ENCODE results near the gene DAB1.
"Not testable (repeated sequence)": the region's sequence is repeated elsewhere in the genome, so short reads cannot be mapped to it uniquely, and the experiment has no call there.

DAB1 gene

DNA sequence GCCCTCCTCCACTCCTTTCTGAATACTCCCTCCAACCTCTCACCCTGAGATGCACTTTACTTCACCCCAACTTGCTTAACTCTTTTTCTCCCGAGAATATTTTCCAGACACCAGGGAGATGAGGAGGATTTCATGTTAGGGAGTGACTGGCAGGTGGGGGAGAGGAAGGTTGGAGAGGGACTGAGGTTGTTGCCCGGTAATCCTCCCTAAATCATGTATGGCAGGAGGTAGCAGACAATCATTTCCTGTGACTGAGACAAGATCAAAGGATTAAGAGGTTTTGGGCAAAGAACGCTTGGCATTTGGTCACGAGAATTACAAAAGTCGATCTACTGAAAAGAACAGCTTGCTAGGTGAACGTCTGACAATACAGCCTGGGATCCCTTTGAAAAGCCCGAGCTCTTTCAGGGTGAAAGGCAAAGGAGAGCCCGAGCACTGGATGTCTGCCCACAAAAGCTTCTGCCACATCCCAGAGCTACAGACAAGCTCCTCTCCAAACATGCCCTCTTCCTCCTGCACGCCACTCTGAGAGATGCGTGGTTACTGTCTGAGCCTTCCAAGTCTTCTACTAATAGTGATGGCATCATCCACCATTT, 154.1 kb downstream of the DAB1 start:
- no peak for DNase-seq

DNA sequence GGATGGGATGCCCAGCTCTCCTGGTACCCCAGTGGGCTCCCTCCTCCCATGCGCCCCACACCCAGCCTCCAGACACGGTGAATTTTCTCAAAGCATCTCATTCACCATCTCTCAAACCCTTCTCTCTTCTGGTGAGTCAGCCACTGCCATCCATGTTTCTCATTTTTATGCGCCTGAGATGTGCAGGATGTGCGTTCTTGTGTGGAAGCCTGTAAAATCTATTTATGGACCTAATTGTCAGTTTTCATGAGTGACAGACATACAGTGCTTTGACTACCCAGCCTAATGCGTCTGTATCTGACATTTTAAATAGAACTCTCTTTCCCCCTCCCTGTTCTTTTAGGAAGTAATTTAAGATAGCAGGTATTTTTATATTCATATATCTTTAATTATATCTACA, 158.8 kb downstream of the DAB1 start:
- DNase-seq = no peak

- DNase-seq = no peak
Measured at GRCh38 chr1:57262472-57262871, 161.4 kb downstream of the DAB1 start.

DNA sequence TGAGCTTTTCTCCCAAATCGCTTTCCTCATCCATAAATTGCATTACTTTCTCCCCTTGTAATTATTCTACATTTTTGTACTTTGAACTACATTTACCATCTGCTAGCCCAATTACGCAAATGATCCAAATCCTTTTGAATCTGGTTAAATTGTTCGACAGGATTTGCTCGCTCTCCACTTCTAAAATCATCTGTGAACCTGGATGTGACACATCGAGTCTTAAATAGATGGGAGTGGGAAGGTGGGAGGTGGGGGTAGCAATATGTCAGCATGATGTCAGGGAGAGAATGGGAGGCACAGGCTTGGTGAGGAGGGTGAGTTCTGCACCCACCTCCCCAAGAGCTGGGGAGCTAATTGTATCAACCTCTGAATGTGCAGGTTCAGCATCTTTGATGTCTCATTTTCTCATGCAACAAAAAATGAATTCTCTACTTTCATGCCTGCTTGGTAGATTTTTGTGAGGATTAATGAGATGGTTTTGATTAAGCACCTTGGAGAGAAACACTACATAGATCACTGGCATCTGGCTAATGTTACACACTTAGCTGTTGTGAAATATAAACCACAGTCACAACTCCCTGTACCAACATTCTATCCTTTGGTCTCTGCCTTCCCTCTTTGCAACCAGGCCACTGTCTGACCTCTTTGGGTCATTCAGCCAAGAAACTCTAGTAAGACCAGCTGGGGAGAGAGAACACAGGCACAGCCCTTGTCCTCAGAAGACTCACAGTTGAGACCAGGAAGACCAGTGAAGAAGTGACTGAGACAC, 165.1 kb downstream of the DAB1 start:
- no peak for DNase-seq

GRCh38 chr1:57255945-57256344, 167.9 kb downstream of the DAB1 start:
- no peak for DNase-seq

DNA sequence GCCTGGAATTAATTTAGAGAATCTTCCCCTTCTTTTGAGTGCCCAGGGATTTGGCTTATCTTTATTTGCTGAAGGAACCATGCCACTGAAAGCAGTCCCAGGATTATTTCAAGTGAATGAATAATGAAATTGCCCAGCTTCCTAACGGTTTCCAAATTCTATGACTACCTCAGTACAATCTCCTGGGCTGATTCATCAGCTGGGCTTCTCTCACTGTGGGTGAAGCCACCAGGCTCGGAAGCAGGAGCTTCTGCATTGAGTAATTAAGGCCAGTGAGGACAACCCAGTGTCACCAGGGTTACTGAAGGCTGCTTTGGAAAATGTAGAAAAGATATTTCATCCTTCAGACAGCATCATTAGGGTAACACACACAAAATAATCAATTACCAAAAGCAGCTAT, 169.8 kb downstream of the DAB1 start:
- DNase-seq = no peak

DNA sequence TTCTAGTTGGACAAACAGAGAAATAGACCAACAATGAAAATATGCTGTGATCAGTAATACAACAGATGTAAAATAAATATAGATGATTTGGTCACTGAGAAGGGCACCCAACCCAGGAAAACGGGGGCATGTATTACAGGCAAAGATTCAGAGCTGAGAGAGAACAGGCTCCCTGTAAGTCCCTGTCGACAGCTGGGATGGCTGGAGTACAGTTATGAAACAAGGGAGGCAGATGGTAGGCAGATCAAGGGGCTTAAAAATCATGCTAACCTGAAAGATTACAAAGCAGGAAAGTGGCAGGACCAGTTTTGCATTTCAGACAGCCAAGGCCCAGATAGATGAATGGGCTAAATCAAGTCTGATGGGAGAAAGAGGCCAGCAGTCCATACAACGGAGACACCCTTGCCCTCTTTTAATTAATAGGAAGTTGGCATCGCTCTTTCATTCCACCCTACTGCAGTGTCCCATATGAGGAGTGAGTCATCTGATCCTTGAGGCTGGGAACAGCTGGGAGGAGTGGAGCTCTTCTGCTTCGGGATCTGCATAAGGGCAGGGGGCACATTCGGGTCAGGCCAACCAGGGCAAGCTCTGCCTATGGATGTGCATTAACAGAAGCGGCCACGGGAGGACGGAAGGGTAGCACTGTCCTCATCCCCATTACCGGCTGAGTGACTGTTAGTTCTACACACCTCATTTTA, 171.1 kb downstream of the DAB1 start:
- no peak for DNase-seq

GRCh38 chr1:57250021-57250420, 173.8 kb downstream of the DAB1 start:
- no peak for DNase-seq

DNA sequence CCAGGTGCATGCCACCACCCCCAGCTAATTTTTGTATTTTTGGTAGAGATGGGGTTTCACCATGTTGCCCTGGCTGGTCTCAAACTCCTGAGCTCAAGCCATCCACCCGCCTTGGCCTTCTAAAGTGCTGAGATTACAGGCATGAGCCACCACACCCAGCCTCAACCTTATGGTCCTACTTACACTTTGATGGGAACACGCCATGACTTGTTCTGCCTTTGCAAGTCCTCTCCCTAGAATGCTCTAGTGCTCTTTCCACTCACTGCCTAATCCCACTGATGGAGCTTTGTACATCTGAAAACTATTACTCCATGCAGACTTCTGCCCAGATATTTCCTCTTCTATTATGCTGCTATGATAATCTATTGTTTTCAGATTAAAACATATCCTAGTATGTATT, 174.3 kb downstream of the DAB1 start:
- DNase-seq = no peak

DNA sequence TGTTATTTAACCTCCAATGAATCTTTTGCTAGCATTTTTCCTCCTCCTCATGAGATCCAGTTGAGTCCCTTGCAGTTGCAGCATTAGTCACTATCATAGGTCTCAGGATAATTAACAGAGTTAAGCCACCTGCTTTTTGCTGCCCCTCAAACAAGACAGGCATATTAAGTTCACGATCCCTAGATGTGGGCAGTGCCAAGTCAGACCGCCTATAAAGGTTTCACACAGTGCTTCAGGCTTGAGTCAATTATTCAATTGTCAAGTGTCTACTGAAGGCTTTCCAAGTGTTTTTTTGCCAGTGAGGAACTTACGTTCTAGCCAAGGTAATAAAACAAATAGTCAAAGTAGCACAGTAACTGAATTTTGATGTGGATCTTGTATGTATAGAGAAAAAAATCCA, 175.0 kb downstream of the DAB1 start:
- no peak for DNase-seq

DNA sequence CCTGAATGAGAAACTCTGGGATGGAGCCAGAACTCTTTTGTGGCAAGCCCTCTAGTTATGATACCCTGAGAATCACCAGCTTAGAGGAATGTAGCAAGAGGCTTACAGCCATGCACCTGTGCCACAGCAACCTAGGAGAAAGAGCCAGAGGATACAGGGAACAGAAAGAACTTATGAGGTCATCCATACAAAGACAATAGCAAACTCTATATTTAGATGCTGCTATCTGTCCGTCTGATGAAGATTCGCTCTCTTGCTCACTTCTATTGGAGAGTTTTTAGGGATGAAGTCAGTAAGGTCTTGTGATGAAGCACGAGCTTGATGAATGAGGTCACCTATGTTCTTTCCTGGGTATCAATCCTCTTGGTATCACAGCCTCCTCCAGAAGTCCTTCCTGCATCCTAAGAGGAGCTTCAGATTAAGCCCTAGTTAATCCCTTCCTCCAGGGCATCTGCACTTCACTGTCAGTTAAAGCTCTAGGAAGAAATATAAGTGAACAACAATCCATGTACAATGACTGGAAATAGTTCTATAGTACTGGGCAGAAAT, 185.6 kb downstream of the DAB1 start:
- no peak for DNase-seq

- no peak for DNase-seq
Measured at GRCh38 chr1:57235730-57236510, 187.9 kb downstream of the DAB1 start.

GRCh38 chr1:57234459-57234858, 189.4 kb downstream of the DAB1 start:
- no peak for DNase-seq

- DNase-seq = no peak
Measured at GRCh38 chr1:57232500-57232899, 191.4 kb downstream of the DAB1 start.

GRCh38 chr1:57229998-57230397, 193.9 kb downstream of the DAB1 start:
- DNase-seq = no peak

GRCh38 chr1:57229076-57229475, 194.8 kb downstream of the DAB1 start:
- DNase-seq = no peak

DNA sequence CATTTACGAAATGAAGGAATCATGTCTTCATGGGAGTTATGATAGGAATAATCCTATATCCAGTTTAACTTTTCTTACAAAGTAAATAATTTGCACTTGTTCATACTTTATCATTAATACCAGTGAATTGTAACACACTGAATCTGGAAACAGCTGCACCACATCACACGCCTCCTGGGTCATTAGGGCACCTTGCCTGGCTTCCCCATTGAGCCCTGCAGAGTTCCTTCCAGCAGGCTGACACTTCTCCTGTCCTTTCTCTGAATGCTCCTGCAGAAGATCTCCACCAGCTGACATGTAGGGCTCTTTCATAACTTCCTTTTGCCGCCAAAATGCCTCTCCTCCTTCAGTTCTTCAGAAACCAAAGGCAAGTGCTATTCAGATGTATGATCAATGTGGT, 201.1 kb downstream of the DAB1 start:
- no peak for DNase-seq

DNA sequence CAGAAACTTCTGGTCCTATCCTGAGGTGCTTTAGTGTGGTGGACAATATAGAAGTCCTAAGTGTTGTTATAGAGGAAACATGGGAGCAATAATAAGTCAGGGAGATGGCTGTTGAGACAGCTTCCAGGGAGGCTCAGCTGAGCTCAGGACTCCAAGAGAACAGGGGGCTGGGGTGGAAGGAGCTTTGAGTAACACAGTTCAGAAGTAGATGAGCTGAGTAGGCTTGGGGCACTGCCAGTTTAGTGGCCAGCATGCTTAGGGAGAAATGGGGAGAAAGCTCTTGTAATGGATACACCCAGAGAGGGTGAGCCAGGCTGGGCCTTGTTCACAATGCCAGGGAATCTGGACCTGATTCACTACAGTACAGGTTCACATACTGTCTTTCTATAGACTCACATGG, 201.6 kb downstream of the DAB1 start:
- DNase-seq = no peak

GRCh38 chr1:57220905-57221304, 203.0 kb downstream of the DAB1 start:
- not testable (repeated sequence) for DNase-seq

DNA sequence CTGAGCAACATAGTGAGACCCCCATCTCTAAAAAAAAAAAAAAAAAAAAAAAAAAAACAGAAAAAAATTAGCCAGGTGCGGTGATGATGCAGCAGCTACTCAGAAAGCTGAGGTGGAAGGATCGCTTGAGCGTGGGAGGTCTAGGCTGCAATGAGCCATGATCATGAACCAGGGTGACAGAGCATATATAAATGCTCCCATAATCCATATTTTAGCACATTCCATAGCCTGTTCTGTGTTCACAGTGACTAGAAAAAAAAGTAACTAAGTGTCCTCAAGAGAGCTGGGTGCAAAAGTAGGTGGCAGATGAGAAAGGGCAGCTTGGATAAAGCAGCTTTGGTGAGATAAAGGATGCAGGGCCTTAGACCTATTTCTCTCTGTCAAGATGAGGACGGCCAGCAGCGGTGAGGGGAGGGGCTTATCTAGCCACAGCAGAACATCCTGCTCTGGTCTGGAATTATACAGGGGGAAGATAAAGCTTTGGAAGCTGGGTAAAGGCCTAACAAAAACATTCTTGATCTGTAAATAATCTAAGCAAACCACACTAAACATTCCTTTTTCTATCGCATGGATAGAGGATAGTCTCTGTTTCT, 205.3 kb downstream of the DAB1 start:
- no peak for DNase-seq

DNA sequence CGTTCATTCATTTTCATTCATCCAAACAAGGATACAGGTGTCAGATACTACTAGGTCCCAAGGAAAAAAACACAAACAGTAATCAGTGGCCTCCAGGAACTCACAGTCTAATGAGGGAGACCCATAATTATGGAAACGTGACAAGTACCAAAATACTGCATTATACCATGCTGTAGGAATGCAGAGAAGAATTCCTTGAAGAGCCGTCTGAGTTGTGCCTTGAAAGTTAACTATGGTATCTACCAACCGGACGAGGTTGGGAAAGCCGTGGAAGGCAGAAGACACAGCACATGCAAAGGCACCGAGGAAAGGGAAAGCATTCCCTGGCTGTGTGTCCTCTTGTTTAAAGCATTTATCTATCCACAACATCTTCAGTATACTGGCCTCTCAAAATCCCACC, 206.0 kb downstream of the DAB1 start:
- no peak for DNase-seq

- DNase-seq = no peak
Measured at GRCh38 chr1:57214951-57215575, 208.8 kb downstream of the DAB1 start.

All from SIG-M5 (cell line).